ENCODE data around the gene PSEN1.

PSEN1 gene

GRCh38 chr14:73231981-73232851 is 95.9 kb downstream of the PSEN1 start:
- WGBS, 2 experiments (ENCODE audit: insufficient coverage in 2 of 2) = 78 to 80% methylated on average over 12 to 13 of the region's 19 CpGs

GRCh38 chr14:73232984-73233383 is 96.7 kb downstream of the PSEN1 start:
- H3K4me1 ChIP-seq (ENCODE audit: control insufficient read depth, insufficient read depth, low read length, poor library complexity, severe bottlenecking) = peaks cover 16% of the 10 kb centered on the region
- no peaks in the 10 kb centered on the region for H3K9me3 ChIP-seq (ENCODE audit: control insufficient read depth, low read length)
- 88 to 94% methylated on average over 5 to 8 of the region's 8 CpGs for WGBS, 2 experiments (ENCODE audit: insufficient coverage in 2 of 2)
- no peaks in the 10 kb centered on the region for H3K36me3 ChIP-seq (ENCODE audit: control insufficient read depth, insufficient read depth, low read length)
- no peak overlapping the region for H3K4me3 ChIP-seq (ENCODE audit: extremely low read depth, insufficient read depth, low read length, poor library complexity, severe bottlenecking)
- no peak overlapping the region for H3K27ac ChIP-seq (ENCODE audit: low read depth, low read length, severe bottlenecking)

More at GRCh38 chr14:73231981-73232851, 95.9 kb downstream of the PSEN1 start:
- Histone ChIP-seq H3K9me3 (ENCODE audit: control insufficient read depth, low read length) (no peaks in the 10 kb centered on the region), H3K27ac (ENCODE audit: low read depth, low read length, severe bottlenecking) (no peak overlapping the region), H3K36me3 (ENCODE audit: control insufficient read depth, insufficient read depth, low read length) (no peaks in the 10 kb centered on the region), H3K4me1 (ENCODE audit: control insufficient read depth, insufficient read depth, low read length, poor library complexity, severe bottlenecking) (peaks cover 12% of the 10 kb centered on the region), H3K4me3 (ENCODE audit: extremely low read depth, insufficient read depth, low read length, poor library complexity, severe bottlenecking) (no peak overlapping the region)

- Histone ChIP-seq H3K36me3 (ENCODE audit: control insufficient read depth, insufficient read depth, low read length) (no peaks in the 10 kb centered on the region), H3K27ac (ENCODE audit: low read depth, low read length, severe bottlenecking) (no peak overlapping the region), H3K4me3 (ENCODE audit: extremely low read depth, insufficient read depth, low read length, poor library complexity, severe bottlenecking) (no peak overlapping the region), H3K4me1 (ENCODE audit: control insufficient read depth, insufficient read depth, low read length, poor library complexity, severe bottlenecking) (peaks cover 22% of the 10 kb centered on the region), H3K9me3 (ENCODE audit: control insufficient read depth, low read length) (no peaks in the 10 kb centered on the region)
- WGBS, 2 experiments (ENCODE audit: insufficient coverage in 2 of 2) = 88 to 92% methylated on average over 7 to 10 of the region's 10 CpGs
Measured at GRCh38 chr14:73233564-73233963, 97.3 kb downstream of the PSEN1 start.

GRCh38 chr14:73234029-73234428 is 97.7 kb downstream of the PSEN1 start:
- Histone ChIP-seq H3K9me3 (ENCODE audit: control insufficient read depth, low read length) (no peaks in the 10 kb centered on the region), H3K4me3 (ENCODE audit: extremely low read depth, insufficient read depth, low read length, poor library complexity, severe bottlenecking) (no peak overlapping the region), H3K4me1 (ENCODE audit: control insufficient read depth, insufficient read depth, low read length, poor library complexity, severe bottlenecking) (peaks cover 27% of the 10 kb centered on the region), H3K27ac (ENCODE audit: low read depth, low read length, severe bottlenecking) (no peak overlapping the region), H3K36me3 (ENCODE audit: control insufficient read depth, insufficient read depth, low read length) (no peaks in the 10 kb centered on the region)
- 93 to 95% methylated on average over 3 to 4 of the region's 5 CpGs for WGBS, 2 experiments (ENCODE audit: insufficient coverage in 2 of 2)

GRCh38 chr14:73234586-73235394 is 98.5 kb downstream of the PSEN1 start:
- Histone ChIP-seq H3K36me3 (ENCODE audit: control insufficient read depth, insufficient read depth, low read length) (no peaks in the 10 kb centered on the region), H3K4me1 (ENCODE audit: control insufficient read depth, insufficient read depth, low read length, poor library complexity, severe bottlenecking) (peaks cover 33% of the 10 kb centered on the region), H3K9me3 (ENCODE audit: control insufficient read depth, low read length) (no peaks in the 10 kb centered on the region), H3K4me3 (ENCODE audit: extremely low read depth, insufficient read depth, low read length, poor library complexity, severe bottlenecking) (no peak overlapping the region), H3K27ac (ENCODE audit: low read depth, low read length, severe bottlenecking) (no peak overlapping the region)
- WGBS, 2 experiments (ENCODE audit: insufficient coverage in 2 of 2) = 83 to 88% methylated on average over 4 of the region's 11 CpGs

- Histone ChIP-seq H3K36me3 (ENCODE audit: control insufficient read depth, insufficient read depth, low read length) (no peaks in the 10 kb centered on the region), H3K4me3 (ENCODE audit: extremely low read depth, insufficient read depth, low read length, poor library complexity, severe bottlenecking) (no peak overlapping the region), H3K4me1 (ENCODE audit: control insufficient read depth, insufficient read depth, low read length, poor library complexity, severe bottlenecking) (peaks cover 33% of the 10 kb centered on the region)
Measured at GRCh38 chr14:73235531-73236155, 99.3 kb downstream of the PSEN1 start.

GRCh38 chr14:73236157-73236556 is 99.8 kb downstream of the PSEN1 start:
- 24 to 33% methylated on average over 9 to 11 of the region's 11 CpGs for WGBS, 2 experiments (ENCODE audit: insufficient coverage in 2 of 2)
- no peak overlapping the region for H3K4me3 ChIP-seq (ENCODE audit: extremely low read depth, insufficient read depth, low read length, poor library complexity, severe bottlenecking)
- H3K27ac ChIP-seq (ENCODE audit: low read depth, low read length, severe bottlenecking) = no peak overlapping the region
- H3K9me3 ChIP-seq (ENCODE audit: control insufficient read depth, low read length) = no peaks in the 10 kb centered on the region
- H3K36me3 ChIP-seq (ENCODE audit: control insufficient read depth, insufficient read depth, low read length) = no peaks in the 10 kb centered on the region
- H3K4me1 ChIP-seq (ENCODE audit: control insufficient read depth, insufficient read depth, low read length, poor library complexity, severe bottlenecking) = peaks cover 33% of the 10 kb centered on the region

More at GRCh38 chr14:73235531-73236155, 99.3 kb downstream of the PSEN1 start:
- Histone ChIP-seq H3K9me3 (ENCODE audit: control insufficient read depth, low read length) (no peaks in the 10 kb centered on the region), H3K27ac (ENCODE audit: low read depth, low read length, severe bottlenecking) (no peak overlapping the region)
- WGBS, 2 experiments (ENCODE audit: insufficient coverage in 2 of 2) = 0% methylated on average over 1 to 2 of the region's 6 CpGs

GRCh38 chr14:73236752-73237218 is 100.5 kb downstream of the PSEN1 start:
- H3K27ac ChIP-seq (ENCODE audit: low read depth, low read length, severe bottlenecking) = no peak overlapping the region
- peaks cover 33% of the 10 kb centered on the region for H3K4me1 ChIP-seq (ENCODE audit: control insufficient read depth, insufficient read depth, low read length, poor library complexity, severe bottlenecking)
- H3K4me3 ChIP-seq (ENCODE audit: extremely low read depth, insufficient read depth, low read length, poor library complexity, severe bottlenecking) = no peak overlapping the region
- 23 to 37% methylated on average over 5 to 6 of the region's 7 CpGs for WGBS, 2 experiments (ENCODE audit: insufficient coverage in 2 of 2)
- no peaks in the 10 kb centered on the region for H3K9me3 ChIP-seq (ENCODE audit: control insufficient read depth, low read length)
- no peaks in the 10 kb centered on the region for H3K36me3 ChIP-seq (ENCODE audit: control insufficient read depth, insufficient read depth, low read length)

GRCh38 chr14:73237219-73237785 is 101.0 kb downstream of the PSEN1 start, which contains the start of gene PAPLN:
Gene PAPLN (plus strand): TSS chr14:73237506. CDS start chr14:73239779, 2,273 bp downstream.
- WGBS, 2 experiments (ENCODE audit: insufficient coverage in 2 of 2) = 6 to 7% methylated on average over 44 to 45 of the region's 48 CpGs
- no peaks in the 10 kb centered on the region for H3K9me3 ChIP-seq (ENCODE audit: control insufficient read depth, low read length)
- H3K4me3 ChIP-seq (ENCODE audit: extremely low read depth, insufficient read depth, low read length, poor library complexity, severe bottlenecking) = peak within 1 kb of the TSS; percentile 28
- no peak within 1 kb of the TSS for H3K27ac ChIP-seq (ENCODE audit: low read depth, low read length, severe bottlenecking)
- H3K36me3 ChIP-seq (ENCODE audit: control insufficient read depth, insufficient read depth, low read length) = no peaks in the 10 kb centered on the region
- H3K4me1 ChIP-seq (ENCODE audit: control insufficient read depth, insufficient read depth, low read length, poor library complexity, severe bottlenecking) = peaks cover 29% of the 10 kb centered on the region

- 1% methylated on average over 57 to 63 of the region's 73 CpGs for WGBS, 2 experiments (ENCODE audit: insufficient coverage in 2 of 2)
- H3K4me3 ChIP-seq (ENCODE audit: extremely low read depth, insufficient read depth, low read length, poor library complexity, severe bottlenecking) = peak overlapping the region; percentile 28
- no peaks in the 10 kb centered on the region for H3K9me3 ChIP-seq (ENCODE audit: control insufficient read depth, low read length)
- no peaks in the 10 kb centered on the region for H3K36me3 ChIP-seq (ENCODE audit: control insufficient read depth, insufficient read depth, low read length)
- no peak overlapping the region for H3K27ac ChIP-seq (ENCODE audit: low read depth, low read length, severe bottlenecking)
- peaks cover 25% of the 10 kb centered on the region for H3K4me1 ChIP-seq (ENCODE audit: control insufficient read depth, insufficient read depth, low read length, poor library complexity, severe bottlenecking)
Measured at GRCh38 chr14:73237786-73238423, 101.6 kb downstream of the PSEN1 start.

All from mesodermal cell (in vitro differentiated cells).